ENCODE measurements around the gene SPATA6L. TPM values are rescaled to one million over a fixed set of nuclear protein-coding genes. Genes with fewer than 3 reads are reported as not detected.

The SPATA6L gene
- polyA plus RNA-seq, 1 of the 3 experiments (the other 2 are of a cell fraction): 0.44 TPM

DNA sequence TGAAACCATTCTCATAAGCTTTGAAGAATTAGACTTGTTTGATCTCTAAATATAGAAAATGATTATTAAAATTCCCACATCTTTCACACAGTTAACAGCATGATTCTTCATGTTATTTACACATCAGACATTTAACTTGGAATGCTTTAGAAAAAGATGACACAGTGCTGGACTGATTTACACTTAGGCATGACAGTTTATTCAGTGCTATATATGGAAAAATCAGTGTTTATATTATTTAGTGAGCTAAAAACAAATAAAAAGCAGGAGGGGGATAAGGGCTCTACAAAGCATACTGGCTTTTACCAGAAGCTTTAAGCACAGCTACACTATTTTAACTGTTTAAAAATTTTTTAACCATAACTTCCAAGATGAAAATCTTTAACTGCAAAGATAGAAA is 43.1 kb upstream of the SPATA6L start:
- Histone ChIP-seq H3K27ac (ENCODE audit: low read depth in 2 of 2, low read length in 1 of 2) (no peak overlapping the region), H3K36me3 (replicated peaks in 1 of 2; ENCODE audit: control insufficient read depth in 1 of 2, insufficient read depth in 2 of 2, low read length in 1 of 2) (peaks cover 55 to 65% of the 10 kb centered on the region in 2 experiments), H3K4me2 (no peak overlapping the region), H4K20me1 (ENCODE audit: insufficient read depth) (no peaks in the 10 kb centered on the region), H3K79me2 (ENCODE audit: insufficient read depth) (no peaks in the 10 kb centered on the region), H2AFZ (ENCODE audit: low read depth) (no peak overlapping the region), H3K9me3 (no peaks in the 10 kb centered on the region), H3F3A (replicated peaks; ENCODE audit: insufficient read depth) (peaks cover 4% of the 10 kb centered on the region), H3K4me3 (ENCODE audit: low read depth in 2 of 2, low read length in 1 of 2) (no peak overlapping the region), H3K27me3 (ENCODE audit: insufficient read depth) (no peaks in the 10 kb centered on the region), H3K9me2 (no peaks in the 10 kb centered on the region), H3K4me1 (ENCODE audit: control insufficient read depth in 1 of 2, insufficient read depth in 2 of 2, low read depth in 1 of 2, low read length in 1 of 2) (no peaks in the 10 kb centered on the region), H3K9ac (no peak overlapping the region)
- TF ChIP-seq ELF1 (IDR thresholded peaks at IDR 0.05): no peak
- no peak for TF ChIP-seq NFIC (IDR thresholded peaks at IDR 0.05; ENCODE audit: borderline replicate concordance)
- TF ChIP-seq GABPA (IDR thresholded peaks at IDR 0.05; ENCODE audit: low read depth): no peak
- no peak for TF ChIP-seq FOXJ3 (CRISPR knock-in tag; IDR thresholded peaks at IDR 0.05)
- TF ChIP-seq, protein P1, sequence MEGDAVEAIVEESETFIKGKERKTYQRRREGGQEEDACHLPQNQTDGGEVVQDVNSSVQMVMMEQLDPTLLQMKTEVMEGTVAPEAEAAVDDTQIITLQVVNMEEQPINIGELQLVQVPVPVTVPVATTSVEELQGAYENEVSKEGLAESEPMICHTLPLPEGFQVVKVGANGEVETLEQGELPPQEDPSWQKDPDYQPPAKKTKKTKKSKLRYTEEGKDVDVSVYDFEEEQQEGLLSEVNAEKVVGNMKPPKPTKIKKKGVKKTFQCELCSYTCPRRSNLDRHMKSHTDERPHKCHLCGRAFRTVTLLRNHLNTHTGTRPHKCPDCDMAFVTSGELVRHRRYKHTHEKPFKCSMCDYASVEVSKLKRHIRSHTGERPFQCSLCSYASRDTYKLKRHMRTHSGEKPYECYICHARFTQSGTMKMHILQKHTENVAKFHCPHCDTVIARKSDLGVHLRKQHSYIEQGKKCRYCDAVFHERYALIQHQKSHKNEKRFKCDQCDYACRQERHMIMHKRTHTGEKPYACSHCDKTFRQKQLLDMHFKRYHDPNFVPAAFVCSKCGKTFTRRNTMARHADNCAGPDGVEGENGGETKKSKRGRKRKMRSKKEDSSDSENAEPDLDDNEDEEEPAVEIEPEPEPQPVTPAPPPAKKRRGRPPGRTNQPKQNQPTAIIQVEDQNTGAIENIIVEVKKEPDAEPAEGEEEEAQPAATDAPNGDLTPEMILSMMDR (IDR thresholded peaks at IDR 0.05): no peak
- TF ChIP-seq TAF1 (IDR thresholded peaks at IDR 0.05; ENCODE audit: borderline replicate concordance, low read depth, low read length): no peak
- TF ChIP-seq, protein P2, sequence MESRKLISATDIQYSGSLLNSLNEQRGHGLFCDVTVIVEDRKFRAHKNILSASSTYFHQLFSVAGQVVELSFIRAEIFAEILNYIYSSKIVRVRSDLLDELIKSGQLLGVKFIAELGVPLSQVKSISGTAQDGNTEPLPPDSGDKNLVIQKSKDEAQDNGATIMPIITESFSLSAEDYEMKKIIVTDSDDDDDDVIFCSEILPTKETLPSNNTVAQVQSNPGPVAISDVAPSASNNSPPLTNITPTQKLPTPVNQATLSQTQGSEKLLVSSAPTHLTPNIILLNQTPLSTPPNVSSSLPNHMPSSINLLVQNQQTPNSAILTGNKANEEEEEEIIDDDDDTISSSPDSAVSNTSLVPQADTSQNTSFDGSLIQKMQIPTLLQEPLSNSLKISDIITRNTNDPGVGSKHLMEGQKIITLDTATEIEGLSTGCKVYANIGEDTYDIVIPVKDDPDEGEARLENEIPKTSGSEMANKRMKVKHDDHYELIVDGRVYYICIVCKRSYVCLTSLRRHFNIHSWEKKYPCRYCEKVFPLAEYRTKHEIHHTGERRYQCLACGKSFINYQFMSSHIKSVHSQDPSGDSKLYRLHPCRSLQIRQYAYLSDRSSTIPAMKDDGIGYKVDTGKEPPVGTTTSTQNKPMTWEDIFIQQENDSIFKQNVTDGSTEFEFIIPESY (IDR thresholded peaks at IDR 0.05; ENCODE audit: borderline replicate concordance, low read depth): no peak
- TF ChIP-seq RXRA (IDR thresholded peaks at IDR 0.05; ENCODE audit: borderline replicate concordance, low read depth): no peak
- no peak for TF ChIP-seq MEF2A (IDR thresholded peaks at IDR 0.05; ENCODE audit: borderline replicate concordance, low read depth)
- CTCF ChIA-PET: interaction anchor here (1.3 kb wide), 1 partner anchor 25 kb away, joined by 3 read pairs; no protein-coding TSS in a partner anchor
- DNase-seq: no peak
- POLR2A ChIA-PET: interaction anchor here (1.3 kb wide), 1 partner anchor 30 kb away, joined by 3 read pairs; the partner anchor contains the start of gene CDC37L1

- 89% methylated on average over 4 of the region's 4 CpGs for WGBS (ENCODE audit: low lambda C conversion rate)
- H3K4me3 ChIP-seq (ENCODE audit: low read depth in 2 of 2, low read length in 1 of 2): no peak overlapping the region
These were observed 40.8 kb upstream of the SPATA6L start for GRCh38 chr9:4706971-4707622.

More at GRCh38 chr9:4706971-4707622, 40.8 kb upstream of the SPATA6L start:
- H3K27ac ChIP-seq (ENCODE audit: low read depth in 2 of 2, low read length in 1 of 2): no peak overlapping the region
- POLR2A ChIA-PET: no interaction called here
- H3K9me3 ChIP-seq: no peaks in the 10 kb centered on the region
- no peaks in the 10 kb centered on the region for H3K79me2 ChIP-seq (ENCODE audit: insufficient read depth)
- H3K9ac ChIP-seq: no peak overlapping the region
- H4K20me1 ChIP-seq (ENCODE audit: insufficient read depth): no peaks in the 10 kb centered on the region
- H2AFZ ChIP-seq (ENCODE audit: low read depth): no peak overlapping the region
- no peaks in the 10 kb centered on the region for H3K4me1 ChIP-seq (ENCODE audit: control insufficient read depth in 1 of 2, insufficient read depth in 2 of 2, low read depth in 1 of 2, low read length in 1 of 2)
- no peak for TF ChIP-seq JUND (IDR thresholded peaks at IDR 0.05)
- no peak for TF ChIP-seq NFIC (IDR thresholded peaks at IDR 0.05; ENCODE audit: borderline replicate concordance)
- TF ChIP-seq, protein P3, sequence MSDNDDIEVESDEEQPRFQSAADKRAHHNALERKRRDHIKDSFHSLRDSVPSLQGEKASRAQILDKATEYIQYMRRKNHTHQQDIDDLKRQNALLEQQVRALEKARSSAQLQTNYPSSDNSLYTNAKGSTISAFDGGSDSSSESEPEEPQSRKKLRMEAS (IDR thresholded peaks at IDR 0.05; ENCODE audit: low read depth): no peak
- TF ChIP-seq SIN3A (IDR thresholded peaks at IDR 0.05; ENCODE audit: borderline replicate concordance, low read depth, low read length): no peak
- no peak for TF ChIP-seq FOSL2 (IDR thresholded peaks at IDR 0.05; ENCODE audit: borderline replicate concordance, low read depth)
- TF ChIP-seq RAD21 (IDR thresholded peaks at IDR 0.05; ENCODE audit: low read length): no peak
- TF ChIP-seq EZH2phosphoT487 (IDR thresholded peaks at IDR 0.05; ENCODE audit: borderline replicate concordance, low read depth): no peak
- TF ChIP-seq, protein P1 (IDR thresholded peaks at IDR 0.05): no peak
- no peak for TF ChIP-seq TAF1 (IDR thresholded peaks at IDR 0.05; ENCODE audit: borderline replicate concordance, low read depth, low read length)
- no peak for TF ChIP-seq TCF12 (IDR thresholded peaks at IDR 0.05)
- no peak for TF ChIP-seq RCOR1 (IDR thresholded peaks at IDR 0.05; ENCODE audit: low read length)
- no peak for TF ChIP-seq SMC3 (IDR thresholded peaks at IDR 0.05; ENCODE audit: low read depth, low read length)
- TF ChIP-seq MEF2A (IDR thresholded peaks at IDR 0.05; ENCODE audit: borderline replicate concordance, low read depth): no peak
- no peak for TF ChIP-seq EP300 (IDR thresholded peaks at IDR 0.05; ENCODE audit: borderline replicate concordance in 1 of 2, low read depth in 1 of 2, low read length in 1 of 2)
- H3K27me3 ChIP-seq (ENCODE audit: insufficient read depth): no peaks in the 10 kb centered on the region
- H3K9me2 ChIP-seq: no peaks in the 10 kb centered on the region
- DNase-seq: no peak
- peaks cover 46 to 72% of the 10 kb centered on the region in 2 experiments for H3K36me3 ChIP-seq (replicated peaks in 1 of 2; ENCODE audit: control insufficient read depth in 1 of 2, insufficient read depth in 2 of 2, low read length in 1 of 2)
- CTCF ChIA-PET: interaction anchor here (0.9 to 1.8 kb wide), 4 partner anchors 12 to 53 kb away, joined by 3 to 4 read pairs (median 3); partner anchors contain the start of gene SPATA6L
- no peak overlapping the region for H3K4me2 ChIP-seq
- peaks cover 4% of the 10 kb centered on the region for H3F3A ChIP-seq (replicated peaks; ENCODE audit: insufficient read depth)

Measured in SK-N-SH (cell line).